ENCODE data around the gene EML1.

Gene EML1

GRCh38 chr14:99986396-99986795 lies 193.2 kb downstream of the EML1 start:
- H3K27me3 Mint-ChIP-seq = no peaks in the 10 kb centered on the region
- CTCF ChIA-PET = interaction anchor here (1.1 to 6.4 kb wide), 2 partner anchors 10 to 206 kb away, joined by 3 to 67 read pairs; no protein-coding TSS in a partner anchor
- H3K9me3 Mint-ChIP-seq = peaks cover 5% of the 10 kb centered on the region
- DNase-seq = no peak
- H3K27ac Mint-ChIP-seq = no peak overlapping the region
- no peaks in the 10 kb centered on the region for H3K36me3 Mint-ChIP-seq
- peaks cover 17% of the 10 kb centered on the region for H3K4me1 Mint-ChIP-seq
- no peak overlapping the region for H3K4me3 Mint-ChIP-seq

GRCh38 chr14:99989032-99989431 lies 195.8 kb downstream of the EML1 start:
- H3K27ac Mint-ChIP-seq = no peak overlapping the region
- peaks cover 5% of the 10 kb centered on the region for H3K9me3 Mint-ChIP-seq
- no peaks in the 10 kb centered on the region for H3K36me3 Mint-ChIP-seq
- CTCF ChIA-PET = interaction anchor here (1.2 kb wide), 1 partner anchor 42 kb away, joined by 3 read pairs; no protein-coding TSS in a partner anchor
- no peak overlapping the region for H3K4me3 Mint-ChIP-seq
- no peak for DNase-seq
- no peaks in the 10 kb centered on the region for H3K4me1 Mint-ChIP-seq
- no peaks in the 10 kb centered on the region for H3K27me3 Mint-ChIP-seq

GRCh38 chr14:99990268-99991170 lies 197.3 kb downstream of the EML1 start:
- H3K27me3 Mint-ChIP-seq = peaks cover 7% of the 10 kb centered on the region
- no peak for DNase-seq
- CTCF ChIA-PET = interaction anchor here (1.2 kb wide), 1 partner anchor 44 kb away, joined by 3 read pairs; no protein-coding TSS in a partner anchor
- no peaks in the 10 kb centered on the region for H3K36me3 Mint-ChIP-seq
- H3K9me3 Mint-ChIP-seq = peaks cover 5% of the 10 kb centered on the region
- H3K27ac Mint-ChIP-seq = no peak overlapping the region
- no peak overlapping the region for H3K4me3 Mint-ChIP-seq
- H3K4me1 Mint-ChIP-seq = no peaks in the 10 kb centered on the region

GRCh38 chr14:99991331-99991730 lies 198.1 kb downstream of the EML1 start:
- Mint-ChIP-seq H3K4me1 (peaks cover 6% of the 10 kb centered on the region), H3K4me3 (no peak overlapping the region), H3K27ac (no peak overlapping the region), H3K36me3 (no peaks in the 10 kb centered on the region), H3K27me3 (peaks cover 11% of the 10 kb centered on the region), H3K9me3 (peaks cover 4% of the 10 kb centered on the region)
- CTCF ChIA-PET = no interaction called here
- DNase-seq = no peak
